H1 (cell line): ENCODE data around the gene WDR43.

Experiments used
- ATF3 ChIP-seq: IDR thresholded peaks from 2 replicates; pipeline ENCODE4 v1.6.1; 2011; ENCODE audit warnings: low read depth, mild to moderate bottlenecking, low read length; ENCODE audit not compliant: insufficient read depth
- BRCA1 ChIP-seq: IDR thresholded peaks from 2 replicates; pipeline ENCODE4 v1.6.1; 2012; ENCODE audit warnings: low read depth, low read length, improper control_type of control experiment
- CBX5 ChIP-seq: fragments of 300-800, 300-1000 bp; sonication (generic); IDR thresholded peaks from 2 replicates; pipeline ENCODE4 v1.7.1; 2016; ENCODE audit warnings: antibody characterized with exemption, low read length, low read depth
- CEBPB ChIP-seq: IDR thresholded peaks from 2 replicates; pipeline ENCODE4 v1.6.1; 2012; ENCODE audit warnings: low read depth, low read length
- CHD2 ChIP-seq: IDR thresholded peaks from 2 replicates; pipeline ENCODE4 v1.6.1; 2012; ENCODE audit warnings: low read length, improper control_type of control experiment
- CTBP2 ChIP-seq: IDR thresholded peaks from 2 replicates; pipeline ENCODE4 v1.7.0; 2011; ENCODE audit warnings: borderline replicate concordance, mild to moderate bottlenecking, moderate library complexity, mixed read lengths, low read length; ENCODE audit not compliant: insufficient read depth, insufficient read length
- CTCF ChIP-seq, 3 experiments: IDR thresholded peaks; 1 replicate in 2 of 3; 2 replicates in 1 of 3; pipeline versions ENCODE4 v1.5.1 to v1.6.1; 2011; ENCODE audit warnings: low read length in 3 of 3, mild to moderate bottlenecking in 3 of 3, inconsistent platforms in 2 of 3, low read depth in 1 of 3, moderate library complexity in 1 of 3; ENCODE audit not compliant: insufficient read depth in 1 of 3; ENCODE audit errors: control extremely low read depth in 1 of 3
- EP300 ChIP-seq, 2 experiments: IDR thresholded peaks; 1 replicate in 1 of 2; 2 replicates in 1 of 2; pipeline ENCODE4 v1.6.1; 2011 to 2012; ENCODE audit warnings: low read depth in 2 of 2, low read length in 2 of 2, mild to moderate bottlenecking in 2 of 2, borderline replicate concordance in 1 of 2, inconsistent platforms in 1 of 2, moderate library complexity in 1 of 2
- EZH2 ChIP-seq: fragments of 200-600 bp; sonication (generic); IDR thresholded peaks from 2 replicates; pipeline ENCODE4 v1.7.1; 2012; ENCODE audit warnings: low read depth, mild to moderate bottlenecking, moderate library complexity, low read length, inconsistent platforms; ENCODE audit not compliant: severe bottlenecking
- HDAC2 ChIP-seq, 2 experiments: fragments of 300-600 bp in 1 of 2; sonication (generic) in 1 of 2; IDR thresholded peaks; 2 replicates each; pipeline ENCODE4 v1.6.1; 2011 to 2012; ENCODE audit warnings: low read depth in 2 of 2, low read length in 2 of 2, mild to moderate bottlenecking in 2 of 2, moderate library complexity in 2 of 2, borderline replicate concordance in 1 of 2, inconsistent platforms in 1 of 2
- POLR2AphosphoS5 ChIP-seq: IDR thresholded peaks from 2 replicates; pipeline ENCODE4 v1.6.1; 2011; ENCODE audit warnings: low read depth, low read length
- SP1 ChIP-seq: IDR thresholded peaks from 2 replicates; pipeline ENCODE4 v1.6.1; 2011; ENCODE audit warnings: low read depth, low read length
- YY1 ChIP-seq: IDR thresholded peaks from 2 replicates; pipeline ENCODE4 v1.6.1; 2011; ENCODE audit warnings: low read depth, mild to moderate bottlenecking, low read length

GRCh38 chr2:28855193-28855592, 39.3 kb upstream of the WDR43 start:
- no peak for TF ChIP-seq CTCF (IDR thresholded peaks at IDR 0.05; ENCODE audit: control extremely low read depth in 1 of 3, insufficient read depth in 1 of 3, low read depth in 1 of 3, low read length in 3 of 3)
- no peak for TF ChIP-seq EZH2
- TF ChIP-seq POLR2AphosphoS5, result no peak
- TF ChIP-seq SP1, result no peak
- no peak for TF ChIP-seq ATF3
- no peak for TF ChIP-seq BRCA1
- TF ChIP-seq CHD2, result no peak
- TF ChIP-seq CTBP2, result no peak
- TF ChIP-seq CEBPB, result no peak
- no peak for TF ChIP-seq EP300 (IDR thresholded peaks at IDR 0.05; ENCODE audit: borderline replicate concordance in 1 of 2, low read depth in 2 of 2, low read length in 2 of 2)
- no peak for TF ChIP-seq YY1
- no peak for TF ChIP-seq CBX5
- TF ChIP-seq HDAC2 (IDR thresholded peaks at IDR 0.05; ENCODE audit: borderline replicate concordance in 1 of 2, low read depth in 2 of 2, low read length in 2 of 2), result no peak
